ENCODE measurements around the gene RBM38.

Gene RBM38

GRCh38 chr20:57458400-57459160, 67.4 kb downstream of the RBM38 start:
- no peak for DNase-seq

All from NCI-H345 (cell line).